NT2/D1 (cell line): ENCODE results near the gene ZSWIM3.
"Not testable (repeated sequence)": the region's sequence is repeated elsewhere in the genome, so short reads cannot be mapped to it uniquely, and the experiment has no call there.

ENCODE experiments used
- DNase-seq: peaks from one replicate; pipeline ENCODE4 v3.0.0-alpha.2; 2011; ENCODE audit warnings: low read depth, low spot score
- H3K27me3 ChIP-seq: 2 replicates; pipeline ENCODE4 v1.6.0; 2011; ENCODE audit warnings: mild to moderate bottlenecking; ENCODE audit not compliant: insufficient read length, insufficient read depth
- H3K36me3 ChIP-seq: 2 replicates; pipeline ENCODE4 v1.6.1; 2011; ENCODE audit warnings: mild to moderate bottlenecking, low read length, mixed read lengths; ENCODE audit not compliant: insufficient read depth, insufficient read length
- H3K4me1 ChIP-seq: 2 replicates; pipeline ENCODE4 v1.5.1; 2011; ENCODE audit not compliant: insufficient read depth, insufficient read length
- H3K4me3 ChIP-seq: 2 replicates; pipeline ENCODE4 v1.5.1; 2011; ENCODE audit warnings: low read depth; ENCODE audit not compliant: insufficient read length
- H3K9ac ChIP-seq: 2 replicates; pipeline ENCODE4 v1.6.0; 2011; ENCODE audit warnings: low read depth; ENCODE audit not compliant: insufficient read length
- H3K9me3 ChIP-seq: 2 replicates; pipeline ENCODE4 v1.5.1; 2011; ENCODE audit warnings: mild to moderate bottlenecking, low read length; ENCODE audit not compliant: insufficient read depth
- SUZ12 ChIP-seq: IDR thresholded peaks from 2 replicates; pipeline ENCODE4 v1.6.1; 2011; ENCODE audit not compliant: insufficient read length, insufficient read depth; ENCODE audit errors: extremely low read depth
- YY1 ChIP-seq: IDR thresholded peaks from 2 replicates; pipeline ENCODE4 v1.6.1; 2011; ENCODE audit not compliant: insufficient read length, insufficient read depth
- ZNF274 ChIP-seq: IDR thresholded peaks from 2 replicates; pipeline ENCODE4 v1.6.1; 2011; ENCODE audit warnings: mild to moderate bottlenecking, low read depth, low read length

ZSWIM3 gene

GRCh38 chr20:45863543-45864470 lies 6.4 kb downstream of the ZSWIM3 start:
- H3K36me3 ChIP-seq = no peaks in the 10 kb centered on the region
- no peaks in the 10 kb centered on the region for H3K9me3 ChIP-seq
- TF ChIP-seq ZNF274 = no peak
- TF ChIP-seq YY1 = no peak
- no peak for TF ChIP-seq SUZ12
- no peak overlapping the region for H3K9ac ChIP-seq
- DNase-seq = no peak
- no peaks in the 10 kb centered on the region for H3K27me3 ChIP-seq
- H3K4me3 ChIP-seq = no peak overlapping the region
- no peaks in the 10 kb centered on the region for H3K4me1 ChIP-seq

- DNase-seq = no peak
- H3K9ac ChIP-seq = no peak overlapping the region
- TF ChIP-seq ZNF274 (no peak), SUZ12 (no peak), YY1 (no peak)
- H3K9me3 ChIP-seq = no peaks in the 10 kb centered on the region
- no peaks in the 10 kb centered on the region for H3K4me1 ChIP-seq
- no peak overlapping the region for H3K4me3 ChIP-seq
- H3K36me3 ChIP-seq = no peaks in the 10 kb centered on the region
- no peaks in the 10 kb centered on the region for H3K27me3 ChIP-seq
Observed at GRCh38 chr20:45866454-45866853, 9.0 kb downstream of the ZSWIM3 start.

- no peaks in the 10 kb centered on the region for H3K27me3 ChIP-seq
- H3K9me3 ChIP-seq = no peaks in the 10 kb centered on the region
- no peaks in the 10 kb centered on the region for H3K36me3 ChIP-seq
- no peak overlapping the region for H3K9ac ChIP-seq
- H3K4me1 ChIP-seq = no peaks in the 10 kb centered on the region
- TF ChIP-seq SUZ12 (no peak), YY1 (no peak), ZNF274 (no peak)
- no peak for DNase-seq
- no peak overlapping the region for H3K4me3 ChIP-seq
Observed at GRCh38 chr20:45867136-45867818, 9.9 kb downstream of the ZSWIM3 start.

GRCh38 chr20:45867819-45868176 lies 10.4 kb downstream of the ZSWIM3 start:
- no peaks in the 10 kb centered on the region for H3K9me3 ChIP-seq
- no peaks in the 10 kb centered on the region for H3K36me3 ChIP-seq
- H3K4me3 ChIP-seq = no peak overlapping the region
- no peaks in the 10 kb centered on the region for H3K4me1 ChIP-seq
- DNase-seq = no peak
- H3K27me3 ChIP-seq = no peaks in the 10 kb centered on the region
- no peak overlapping the region for H3K9ac ChIP-seq
- TF ChIP-seq YY1 (no peak), SUZ12 (no peak), ZNF274 (no peak)

GRCh38 chr20:45872626-45873025 lies 15.2 kb downstream of the ZSWIM3 start:
- no peak for TF ChIP-seq SUZ12
- TF ChIP-seq ZNF274 = no peak
- no peak for TF ChIP-seq YY1
- Histone ChIP-seq H3K4me1 (no peaks in the 10 kb centered on the region), H3K36me3 (peaks cover 11% of the 10 kb centered on the region), H3K9ac (no peak overlapping the region), H3K27me3 (no peaks in the 10 kb centered on the region), H3K9me3 (no peaks in the 10 kb centered on the region), H3K4me3 (no peak overlapping the region)
- no peak for DNase-seq

- no peak overlapping the region for H3K9ac ChIP-seq
- no peak for TF ChIP-seq YY1
- TF ChIP-seq SUZ12 = no peak
- TF ChIP-seq ZNF274 = no peak
- H3K9me3 ChIP-seq = no peaks in the 10 kb centered on the region
- no peak for DNase-seq
- no peak overlapping the region for H3K4me3 ChIP-seq
- H3K27me3 ChIP-seq = no peaks in the 10 kb centered on the region
- H3K36me3 ChIP-seq = peaks cover 17% of the 10 kb centered on the region
- H3K4me1 ChIP-seq = peaks cover 7% of the 10 kb centered on the region
Observed at GRCh38 chr20:45873409-45874103, 16.1 kb downstream of the ZSWIM3 start.

- H3K36me3 ChIP-seq = peaks cover 17% of the 10 kb centered on the region
- H3K27me3 ChIP-seq, DNase-seq, H3K9ac ChIP-seq, H3K4me3 ChIP-seq, H3K4me1 ChIP-seq, H3K9me3 ChIP-seq: not testable (repeated sequence)
Observed at GRCh38 chr20:45874104-45874481, 16.7 kb downstream of the ZSWIM3 start.
